AG09309 (cell line): ENCODE data around the gene ITGB7.
A peak's percentile ranks its signal among the peaks of the same experiment; 100 is the strongest.

ENCODE experiments used
- DNase-seq: peaks from one replicate; pipeline ENCODE4 v3.0.0-alpha.2; 2010; ENCODE audit warnings: low read depth
- H3K4me3 ChIP-seq: 2 replicates; pipeline ENCODE4 v1.5.1; 2011; ENCODE audit warnings: mild to moderate bottlenecking, low read depth, low read length, moderate library complexity; ENCODE audit not compliant: control insufficient read depth
- CTCF ChIP-seq: IDR thresholded peaks from 2 replicates; pipeline ENCODE4 v1.5.1; 2011; ENCODE audit warnings: mild to moderate bottlenecking, low read depth, low read length, inconsistent platforms; ENCODE audit not compliant: insufficient read depth, control insufficient read depth; ENCODE audit errors: missing control alignments

ITGB7 gene

GRCh38 chr12:53160673-53161072 is 46.4 kb downstream of the ITGB7 start:
- H3K4me3 ChIP-seq = no peak overlapping the region
- no peak for DNase-seq
- no peak for TF ChIP-seq CTCF

DNA sequence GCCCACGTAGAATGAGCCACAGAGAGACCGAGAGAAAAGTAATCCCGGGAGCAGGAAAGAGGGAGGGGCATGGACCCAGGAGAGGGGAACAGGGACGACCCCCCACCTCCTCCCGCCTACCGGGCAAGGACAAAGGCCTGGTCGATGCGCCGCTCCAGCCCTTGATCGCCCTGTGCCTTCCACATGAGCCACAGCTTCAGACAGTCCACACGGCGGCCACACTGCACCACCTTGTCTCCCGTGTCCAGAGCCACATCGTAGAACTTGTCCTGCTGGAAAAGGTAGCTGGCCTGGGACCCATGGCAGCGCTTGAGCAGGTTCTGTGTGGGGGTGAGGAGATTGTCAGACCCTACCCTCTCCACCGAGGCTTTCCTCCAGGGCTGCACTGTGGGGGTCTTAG is 47.1 kb downstream of the ITGB7 start:
- DNase-seq = no peak
- no peak for TF ChIP-seq CTCF
- H3K4me3 ChIP-seq = no peak overlapping the region

DNA sequence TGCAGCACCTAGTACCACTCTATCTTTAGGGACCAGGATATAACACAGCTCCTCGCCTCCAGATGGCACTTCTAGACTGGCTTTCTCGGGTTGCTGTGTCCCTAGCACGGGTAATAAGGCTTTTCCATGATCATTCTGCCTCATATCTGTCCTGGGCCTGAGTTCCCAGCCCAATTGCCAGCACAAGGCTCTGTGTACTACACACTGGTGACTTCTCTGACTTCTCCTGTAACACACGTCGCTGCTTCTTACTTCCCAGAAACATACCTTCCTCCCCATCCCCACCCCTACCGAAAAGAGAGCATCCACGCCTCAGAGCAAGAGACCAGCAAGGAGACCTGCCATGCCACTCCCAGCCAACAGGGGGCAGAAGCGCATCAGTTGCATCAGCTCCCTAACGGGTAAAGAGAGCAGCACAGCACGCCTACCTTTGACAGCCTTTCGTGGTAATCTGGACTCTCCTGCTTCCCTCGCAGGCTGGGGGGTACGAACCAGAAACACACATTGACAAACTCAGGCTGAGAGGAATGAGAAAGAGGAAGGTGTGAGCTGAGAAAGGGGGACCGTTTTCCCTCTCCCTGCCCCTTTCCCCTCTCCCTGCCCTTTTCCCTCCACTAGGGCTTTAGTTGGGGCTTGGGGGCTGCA is 47.7 kb downstream of the ITGB7 start:
- DNase-seq = peak; percentile 38
- no peak overlapping the region for H3K4me3 ChIP-seq
- TF ChIP-seq CTCF = peak; percentile 100

- no peak overlapping the region for H3K4me3 ChIP-seq
- DNase-seq = no peak
- TF ChIP-seq CTCF = no peak
Observed at GRCh38 chr12:53152390-53152789, 54.7 kb downstream of the ITGB7 start.

DNA sequence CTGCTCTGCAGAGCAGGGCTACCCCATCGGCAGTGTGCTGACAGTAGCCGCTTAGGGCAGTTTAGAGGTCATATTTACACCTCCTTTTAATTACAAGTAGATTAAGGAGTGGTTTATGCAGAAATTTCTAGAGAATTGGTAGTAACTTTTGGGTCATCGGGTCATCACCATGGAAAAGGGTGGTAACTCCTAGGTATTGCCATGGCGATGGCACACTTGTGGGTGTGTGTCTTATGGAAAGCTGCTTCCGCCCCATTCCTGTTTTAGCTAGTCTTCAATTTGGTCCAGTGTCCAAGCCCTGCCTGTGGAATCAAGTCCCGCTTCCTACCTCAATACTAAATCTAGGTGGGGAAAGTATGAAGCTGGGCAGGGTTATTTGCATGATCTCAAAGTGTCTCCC is 56.0 kb downstream of the ITGB7 start:
- H3K4me3 ChIP-seq = no peak overlapping the region
- no peak for TF ChIP-seq CTCF

DNA sequence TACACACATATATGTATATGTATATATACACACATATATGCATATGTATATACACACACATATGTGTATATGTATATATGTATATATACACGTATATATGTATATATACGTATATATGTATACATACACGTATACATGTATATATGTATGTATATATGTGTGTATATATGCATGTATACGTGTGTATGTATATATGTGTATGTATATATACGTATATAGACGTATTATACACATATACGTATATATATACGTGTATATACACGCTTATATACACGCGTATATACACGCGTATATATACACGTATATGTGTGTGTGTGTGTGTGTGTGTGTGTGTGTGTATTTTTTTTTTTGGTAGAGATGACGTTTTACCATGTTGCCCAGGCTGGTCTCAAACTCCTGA is 59.4 kb downstream of the ITGB7 start:
- no peak for TF ChIP-seq CTCF
- DNase-seq = no peak
- H3K4me3 ChIP-seq = no peak overlapping the region

More for the DNA sequence above, 56.0 kb downstream of the ITGB7 start:
- DNase-seq = no peak
